Vagina (tissue), 2 donors: ENCODE results near the gene BMPR1B.

ENCODE experiments used
- POLR2A ChIP-seq, 2 donors: fragments of 450-650 bp; IDR thresholded peaks; one replicate each; pipeline ENCODE4 v1.6.1; 2017; ENCODE audit warnings: antibody characterized with exemption in 2 of 2, mild to moderate bottlenecking in 2 of 2, moderate library complexity in 2 of 2
- TF ChIP-seq, protein P1 (sequence below), 3 experiments: fragments of 450-650 bp in 2 of 3; fragments of 200-600 bp in 1 of 3; sonication (generic) in 1 of 3; IDR thresholded peaks; one replicate each; pipeline ENCODE4 v1.5.1; 2017 to 2019; ENCODE audit warnings: antibody characterized with exemption in 3 of 3, mild to moderate bottlenecking in 2 of 3, moderate library complexity in 2 of 3

DNA sequence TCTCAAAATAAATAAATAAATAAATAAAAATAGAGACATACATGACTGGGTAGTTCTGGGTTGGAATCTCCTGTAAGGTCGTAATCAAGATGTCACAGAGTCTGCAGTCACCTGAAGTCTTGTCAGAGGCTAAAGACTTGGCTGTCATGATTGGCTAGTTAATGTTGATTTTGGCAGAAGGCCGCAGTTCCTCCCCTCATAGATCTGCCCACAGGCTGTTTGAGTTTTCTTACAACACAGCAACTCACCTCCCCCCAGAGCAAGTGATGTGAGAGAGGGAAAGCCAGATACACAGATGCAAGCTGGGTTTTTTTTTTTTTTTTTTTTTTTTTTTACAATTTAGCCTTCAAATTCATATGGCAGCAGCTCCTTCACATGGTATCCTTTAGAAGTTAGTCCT lies 36.4 kb upstream of the BMPR1B start:
- TF ChIP-seq POLR2A (IDR thresholded peaks at IDR 0.05) = no peak
- TF ChIP-seq, protein P1, sequence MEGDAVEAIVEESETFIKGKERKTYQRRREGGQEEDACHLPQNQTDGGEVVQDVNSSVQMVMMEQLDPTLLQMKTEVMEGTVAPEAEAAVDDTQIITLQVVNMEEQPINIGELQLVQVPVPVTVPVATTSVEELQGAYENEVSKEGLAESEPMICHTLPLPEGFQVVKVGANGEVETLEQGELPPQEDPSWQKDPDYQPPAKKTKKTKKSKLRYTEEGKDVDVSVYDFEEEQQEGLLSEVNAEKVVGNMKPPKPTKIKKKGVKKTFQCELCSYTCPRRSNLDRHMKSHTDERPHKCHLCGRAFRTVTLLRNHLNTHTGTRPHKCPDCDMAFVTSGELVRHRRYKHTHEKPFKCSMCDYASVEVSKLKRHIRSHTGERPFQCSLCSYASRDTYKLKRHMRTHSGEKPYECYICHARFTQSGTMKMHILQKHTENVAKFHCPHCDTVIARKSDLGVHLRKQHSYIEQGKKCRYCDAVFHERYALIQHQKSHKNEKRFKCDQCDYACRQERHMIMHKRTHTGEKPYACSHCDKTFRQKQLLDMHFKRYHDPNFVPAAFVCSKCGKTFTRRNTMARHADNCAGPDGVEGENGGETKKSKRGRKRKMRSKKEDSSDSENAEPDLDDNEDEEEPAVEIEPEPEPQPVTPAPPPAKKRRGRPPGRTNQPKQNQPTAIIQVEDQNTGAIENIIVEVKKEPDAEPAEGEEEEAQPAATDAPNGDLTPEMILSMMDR (IDR thresholded peaks at IDR 0.05) = no peak
